DOHH2 (cell line): ENCODE data around the gene SLIT1.

Experiments used
- EZH2phosphoT487 ChIP-seq: fragments of 200-600 bp; sonication (generic); IDR thresholded peaks from 2 replicates; pipeline ENCODE4 v1.6.1; 2017; ENCODE audit warnings: borderline replicate concordance, mild to moderate bottlenecking, antibody characterized with exemption, low read length, moderate library complexity, mixed read lengths
- TF ChIP-seq, protein P1 (sequence below): fragments of 200-600 bp; sonication (generic); IDR thresholded peaks from one replicate; pipeline ENCODE4 v1.5.1; 2014; ENCODE audit warnings: antibody characterized with exemption, mild to moderate bottlenecking, low read depth, low read length; ENCODE audit not compliant: poor library complexity, severe bottlenecking

DNA sequence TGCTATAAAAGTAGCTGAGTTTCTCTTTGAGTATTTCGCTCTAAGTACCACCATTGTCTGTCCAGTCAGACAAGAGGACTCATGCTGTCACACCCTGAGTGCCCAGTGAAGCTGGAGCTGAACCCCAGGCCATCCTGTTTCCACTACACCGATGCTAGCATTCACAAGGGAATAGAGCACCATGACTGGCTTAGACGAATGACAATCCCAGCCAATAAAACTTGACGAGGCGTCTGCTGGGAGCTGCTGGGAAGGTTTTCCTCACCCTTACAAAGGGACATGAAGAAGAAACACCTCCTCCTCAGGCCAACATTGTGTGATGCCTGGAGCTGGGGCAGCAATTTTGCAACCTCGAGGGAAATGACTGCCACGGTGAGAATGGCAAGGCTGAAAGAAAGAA lies 17.5 kb upstream of the SLIT1 start:
- TF ChIP-seq, protein P1, sequence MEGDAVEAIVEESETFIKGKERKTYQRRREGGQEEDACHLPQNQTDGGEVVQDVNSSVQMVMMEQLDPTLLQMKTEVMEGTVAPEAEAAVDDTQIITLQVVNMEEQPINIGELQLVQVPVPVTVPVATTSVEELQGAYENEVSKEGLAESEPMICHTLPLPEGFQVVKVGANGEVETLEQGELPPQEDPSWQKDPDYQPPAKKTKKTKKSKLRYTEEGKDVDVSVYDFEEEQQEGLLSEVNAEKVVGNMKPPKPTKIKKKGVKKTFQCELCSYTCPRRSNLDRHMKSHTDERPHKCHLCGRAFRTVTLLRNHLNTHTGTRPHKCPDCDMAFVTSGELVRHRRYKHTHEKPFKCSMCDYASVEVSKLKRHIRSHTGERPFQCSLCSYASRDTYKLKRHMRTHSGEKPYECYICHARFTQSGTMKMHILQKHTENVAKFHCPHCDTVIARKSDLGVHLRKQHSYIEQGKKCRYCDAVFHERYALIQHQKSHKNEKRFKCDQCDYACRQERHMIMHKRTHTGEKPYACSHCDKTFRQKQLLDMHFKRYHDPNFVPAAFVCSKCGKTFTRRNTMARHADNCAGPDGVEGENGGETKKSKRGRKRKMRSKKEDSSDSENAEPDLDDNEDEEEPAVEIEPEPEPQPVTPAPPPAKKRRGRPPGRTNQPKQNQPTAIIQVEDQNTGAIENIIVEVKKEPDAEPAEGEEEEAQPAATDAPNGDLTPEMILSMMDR, result no peak
- no peak for TF ChIP-seq EZH2phosphoT487
